ENCODE results near the gene TBC1D20.
"Not testable (repeated sequence)": the region's sequence is repeated elsewhere in the genome, so short reads cannot be mapped to it uniquely, and the experiment has no call there.

Gene TBC1D20

GRCh38 chr20:481167-481566, 18.8 kb upstream of the TBC1D20 start:
- no peak overlapping the region for H3K4me3 ChIP-seq
- peaks cover 61% of the 10 kb centered on the region for H3K36me3 ChIP-seq (replicated peaks)
- DNase-seq (ENCODE audit: low spot score in 2 of 2) = no peak
- H3K27me3 ChIP-seq (ENCODE audit: low read depth) = no peaks in the 10 kb centered on the region
- in situ Hi-C loops (cut with MboI; ENCODE audit: low sequenced_read_pairs) = no loop called here
- no peaks in the 10 kb centered on the region for H3K9me3 ChIP-seq
- no peaks in the 10 kb centered on the region for H3K4me1 ChIP-seq

GRCh38 chr20:480044-480443, 17.7 kb upstream of the TBC1D20 start:
- in situ Hi-C loops (cut with MboI; ENCODE audit: low sequenced_read_pairs) = no loop called here
- peaks cover 50% of the 10 kb centered on the region for H3K36me3 ChIP-seq (replicated peaks)

GRCh38 chr20:479487-479886, 17.2 kb upstream of the TBC1D20 start:
- in situ Hi-C loops (cut with MboI; ENCODE audit: low sequenced_read_pairs) = no loop called here
- no peak for DNase-seq (ENCODE audit: low spot score in 2 of 2)
- no peaks in the 10 kb centered on the region for H3K4me1 ChIP-seq
- no peaks in the 10 kb centered on the region for H3K9me3 ChIP-seq
- H3K27me3 ChIP-seq (ENCODE audit: low read depth) = no peaks in the 10 kb centered on the region
- no peak overlapping the region for H3K4me3 ChIP-seq
- peaks cover 48% of the 10 kb centered on the region for H3K36me3 ChIP-seq (replicated peaks)

More at GRCh38 chr20:480044-480443, 17.7 kb upstream of the TBC1D20 start:
- DNase-seq (ENCODE audit: low spot score in 2 of 2) = no peak
- H3K4me3 ChIP-seq = no peak overlapping the region
- H3K27me3 ChIP-seq (ENCODE audit: low read depth) = no peaks in the 10 kb centered on the region
- H3K4me1 ChIP-seq = no peaks in the 10 kb centered on the region
- no peaks in the 10 kb centered on the region for H3K9me3 ChIP-seq

- H3K27me3 ChIP-seq (ENCODE audit: low read depth) = no peaks in the 10 kb centered on the region
- no peaks in the 10 kb centered on the region for H3K4me1 ChIP-seq
- H3K9me3 ChIP-seq = no peaks in the 10 kb centered on the region
- H3K4me3 ChIP-seq = no peak overlapping the region
- in situ Hi-C loops (cut with MboI; ENCODE audit: low sequenced_read_pairs) = no loop called here
- H3K36me3 ChIP-seq (replicated peaks) = peaks cover 43% of the 10 kb centered on the region
- DNase-seq (ENCODE audit: low spot score in 2 of 2) = peak; percentile 56 to 75
Observed at GRCh38 chr20:478949-479429, 16.7 kb upstream of the TBC1D20 start.

GRCh38 chr20:478010-478948, 15.9 kb upstream of the TBC1D20 start:
- H3K36me3 ChIP-seq (replicated peaks) = peaks cover 38% of the 10 kb centered on the region
- H3K27me3 ChIP-seq (ENCODE audit: low read depth) = no peaks in the 10 kb centered on the region
- in situ Hi-C loops (cut with MboI; ENCODE audit: low sequenced_read_pairs) = no loop called here
- no peaks in the 10 kb centered on the region for H3K9me3 ChIP-seq
- H3K4me3 ChIP-seq = no peak overlapping the region
- H3K4me1 ChIP-seq = no peaks in the 10 kb centered on the region
- DNase-seq (ENCODE audit: low spot score in 2 of 2) = no peak

GRCh38 chr20:476561-477249, 14.4 kb upstream of the TBC1D20 start:
- H3K9me3 ChIP-seq; DNase-seq (ENCODE audit: low spot score in 2 of 2); H3K27me3 ChIP-seq (ENCODE audit: low read depth); H3K4me1 ChIP-seq; in situ Hi-C loops (cut with MboI; ENCODE audit: low sequenced_read_pairs); H3K4me3 ChIP-seq: not testable (repeated sequence)
- H3K36me3 ChIP-seq (replicated peaks) = peaks cover 22% of the 10 kb centered on the region

- H3K4me1 ChIP-seq = no peaks in the 10 kb centered on the region
- H3K4me3 ChIP-seq = no peak overlapping the region
- peaks cover 20% of the 10 kb centered on the region for H3K36me3 ChIP-seq (replicated peaks)
- in situ Hi-C loops (cut with MboI; ENCODE audit: low sequenced_read_pairs) = no loop called here
- DNase-seq (ENCODE audit: low spot score in 2 of 2) = no peak
- no peaks in the 10 kb centered on the region for H3K27me3 ChIP-seq (ENCODE audit: low read depth)
- no peaks in the 10 kb centered on the region for H3K9me3 ChIP-seq
Observed at GRCh38 chr20:475463-476357, 13.4 kb upstream of the TBC1D20 start.

GRCh38 chr20:474581-474980, 12.2 kb upstream of the TBC1D20 start:
- Histone ChIP-seq H3K4me3 (no peak overlapping the region), H3K9me3 (no peaks in the 10 kb centered on the region), H3K36me3 (replicated peaks) (peaks cover 16% of the 10 kb centered on the region), H3K27me3 (ENCODE audit: low read depth) (no peaks in the 10 kb centered on the region), H3K4me1 (no peaks in the 10 kb centered on the region)
- DNase-seq (ENCODE audit: low spot score in 2 of 2) = no peak
- in situ Hi-C loops (cut with MboI; ENCODE audit: low sequenced_read_pairs) = loop anchor here (5.0 kb wide), 1 partner anchor 122 kb away; no protein-coding TSS in a partner anchor

GRCh38 chr20:472889-473292, 10.6 kb upstream of the TBC1D20 start:
- no peaks in the 10 kb centered on the region for H3K9me3 ChIP-seq
- in situ Hi-C loops (cut with MboI; ENCODE audit: low sequenced_read_pairs) = loop anchor here (5.0 kb wide), 1 partner anchor 121 kb away; no protein-coding TSS in a partner anchor

GRCh38 chr20:472137-472846, 10.0 kb upstream of the TBC1D20 start:
- H3K4me1 ChIP-seq = no peaks in the 10 kb centered on the region
- no peaks in the 10 kb centered on the region for H3K9me3 ChIP-seq
- H3K4me3 ChIP-seq = no peak overlapping the region
- peaks cover 4% of the 10 kb centered on the region for H3K36me3 ChIP-seq (replicated peaks)
- in situ Hi-C loops (cut with MboI; ENCODE audit: low sequenced_read_pairs) = loop anchor here (5.0 kb wide), 1 partner anchor 120 kb away; no protein-coding TSS in a partner anchor
- no peaks in the 10 kb centered on the region for H3K27me3 ChIP-seq (ENCODE audit: low read depth)
- no peak for DNase-seq (ENCODE audit: low spot score in 2 of 2)

More at GRCh38 chr20:472889-473292, 10.6 kb upstream of the TBC1D20 start:
- Histone ChIP-seq H3K36me3 (replicated peaks) (peaks cover 10% of the 10 kb centered on the region), H3K27me3 (ENCODE audit: low read depth) (no peaks in the 10 kb centered on the region), H3K4me1 (no peaks in the 10 kb centered on the region), H3K4me3 (no peak overlapping the region)
- no peak for DNase-seq (ENCODE audit: low spot score in 2 of 2)

- H3K9me3 ChIP-seq = no peaks in the 10 kb centered on the region
- no peak for DNase-seq (ENCODE audit: low spot score in 2 of 2)
- H3K36me3 ChIP-seq (replicated peaks) = no peaks in the 10 kb centered on the region
Observed at GRCh38 chr20:469746-470490, 7.6 kb upstream of the TBC1D20 start.

GRCh38 chr20:467755-468154, 5.4 kb upstream of the TBC1D20 start:
- H3K27me3 ChIP-seq (ENCODE audit: low read depth) = no peaks in the 10 kb centered on the region
- H3K9me3 ChIP-seq = no peaks in the 10 kb centered on the region
- H3K4me1 ChIP-seq = peaks cover 2% of the 10 kb centered on the region
- DNase-seq (ENCODE audit: low spot score in 2 of 2) = no peak
- no peak overlapping the region for H3K4me3 ChIP-seq
- H3K36me3 ChIP-seq (replicated peaks) = no peaks in the 10 kb centered on the region
- in situ Hi-C loops (cut with MboI; ENCODE audit: low sequenced_read_pairs) = no loop called here

More at GRCh38 chr20:469746-470490, 7.6 kb upstream of the TBC1D20 start:
- no peaks in the 10 kb centered on the region for H3K27me3 ChIP-seq (ENCODE audit: low read depth)
- no peaks in the 10 kb centered on the region for H3K4me1 ChIP-seq
- in situ Hi-C loops (cut with MboI; ENCODE audit: low sequenced_read_pairs) = loop anchor here (5.0 kb wide), 1 partner anchor 118 kb away; no protein-coding TSS in a partner anchor
- H3K4me3 ChIP-seq = no peak overlapping the region
